Stimulated activated CD8-positive, alpha-beta memory T cell treated with anti-CD3 and anti-CD28 coated beads, Interleukin-2, amount 100 ng/mL, for 48 hours (primary cell): ENCODE results near the gene GAPDH.
"Not testable (repeated sequence)": the region's sequence is repeated elsewhere in the genome, so short reads cannot be mapped to it uniquely, and the experiment has no call there.

ENCODE experiments used
- DNase-seq, 2 donors: peaks; one replicate each; pipeline ENCODE4 v3.0.0-alpha.2; 2020; ENCODE audit warnings: low read depth in 2 of 2

GAPDH gene

GRCh38 chr12:6546016-6546415 is 11.7 kb downstream of the GAPDH start:
- no peak for DNase-seq

- no peak for DNase-seq
Measured at GRCh38 chr12:6547566-6547965, 13.2 kb downstream of the GAPDH start.

GRCh38 chr12:6547987-6548386 is 13.7 kb downstream of the GAPDH start:
- no peak for DNase-seq

- no peak for DNase-seq
Measured at GRCh38 chr12:6548556-6548955, 14.2 kb downstream of the GAPDH start.

GRCh38 chr12:6548966-6549683 is 14.8 kb downstream of the GAPDH start:
- DNase-seq, result no peak

GRCh38 chr12:6549684-6550151 is 15.4 kb downstream of the GAPDH start:
- no peak for DNase-seq

- DNase-seq, result no peak
Measured at GRCh38 chr12:6550294-6551062, 16.2 kb downstream of the GAPDH start.

- no peak for DNase-seq
Measured at GRCh38 chr12:6551063-6551461, 16.7 kb downstream of the GAPDH start.

- no peak for DNase-seq
Measured at GRCh38 chr12:6551496-6552139, 17.3 kb downstream of the GAPDH start.

- DNase-seq, result no peak
Measured at GRCh38 chr12:6552140-6552551, 17.8 kb downstream of the GAPDH start.

GRCh38 chr12:6553051-6553868 is 18.9 kb downstream of the GAPDH start:
- DNase-seq, result no peak

- DNase-seq, result no peak
Measured at GRCh38 chr12:6554168-6555017, 20.1 kb downstream of the GAPDH start.

- no peak for DNase-seq
Measured at GRCh38 chr12:6555018-6555691, 20.8 kb downstream of the GAPDH start.

- DNase-seq, result not testable (repeated sequence)
Measured at GRCh38 chr12:6556496-6556817, 22.1 kb downstream of the GAPDH start.

GRCh38 chr12:6556857-6557256 is 22.5 kb downstream of the GAPDH start:
- DNase-seq, result no peak

- not testable (repeated sequence) for DNase-seq
Measured at GRCh38 chr12:6558014-6558760, 23.9 kb downstream of the GAPDH start.

- no peak for DNase-seq
Measured at GRCh38 chr12:6559500-6559899, 25.2 kb downstream of the GAPDH start.

GRCh38 chr12:6560501-6561205 is 26.3 kb downstream of the GAPDH start:
- no peak for DNase-seq

- no peak for DNase-seq
Measured at GRCh38 chr12:6562881-6563280, 28.6 kb downstream of the GAPDH start.
